OCI-LY7 (cell line): ENCODE measurements around the gene RBKS.

Experiments
- CTCF ChIP-seq: fragments of 200-600 bp; sonication (generic); conservative IDR thresholded peaks from 2 replicates; pipeline ENCODE4 v1.5.1; 2014; ENCODE audit warnings: mild to moderate bottlenecking, antibody characterized with exemption, low read length, moderate library complexity, mixed read lengths
- EZH2phosphoT487 ChIP-seq: fragments of 200-600 bp; sonication (generic); IDR thresholded peaks from 2 replicates; pipeline ENCODE4 v1.6.1; 2018; ENCODE audit warnings: low read depth, borderline replicate concordance, mild to moderate bottlenecking, mixed run types, antibody characterized with exemption, low read length, moderate library complexity, mixed read lengths

GRCh38 chr2:27890146-27890923, at the start of gene RBKS, which contains the start of gene BABAM2:
- TF ChIP-seq CTCF (no peak), EZH2phosphoT487 (no peak)
